HG03025 (cell line): ENCODE measurements around the gene CCT4.
"Not testable (repeated sequence)": the region's sequence is repeated elsewhere in the genome, so short reads cannot be mapped to it uniquely, and the experiment has no call there.

ENCODE experiments used
- ATAC-seq: cut with Tn5 transposase; IDR thresholded peaks from one replicate; pipeline ENCODE4 v1.9.1; 2021; ENCODE audit warnings: mild to moderate bottlenecking, moderate library complexity; ENCODE audit not compliant: unreplicated experiment, low FRiP score

Gene CCT4

GRCh38 chr2:61888267-61889055 is at the start of gene CCT4:
Gene CCT4 (minus strand): TSS chr2:61888656. CDS start chr2:61888507, 149 bp downstream.
- peak; percentile 88 for ATAC-seq

DNA sequence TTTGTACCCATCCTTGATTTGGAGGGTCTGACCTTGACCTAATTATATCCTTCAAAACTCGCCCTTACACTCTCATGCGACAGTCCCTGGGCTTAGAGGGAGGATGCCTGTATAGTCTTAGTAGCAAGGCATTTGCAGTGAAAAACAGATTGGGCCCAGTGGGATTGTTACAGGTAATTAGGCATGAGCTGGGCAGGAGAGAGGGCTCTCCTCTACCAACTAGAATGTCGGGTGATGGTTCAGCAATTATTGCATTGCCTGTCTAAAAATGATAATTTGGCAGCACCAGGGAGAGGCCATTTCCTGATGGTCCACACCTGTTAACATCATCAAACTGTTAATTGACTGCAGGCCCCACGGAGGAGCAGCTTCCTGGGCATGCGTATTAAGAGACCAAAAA is 49.4 kb upstream of the CCT4 start:
- ATAC-seq: no peak

- ATAC-seq: no peak
Observed at GRCh38 chr2:61937098-61937497, 48.6 kb upstream of the CCT4 start.

GRCh38 chr2:61928826-61929461 is 40.5 kb upstream of the CCT4 start:
- ATAC-seq: no peak

- ATAC-seq: no peak
Observed at GRCh38 chr2:61926531-61927477, 38.3 kb upstream of the CCT4 start.

GRCh38 chr2:61924895-61925663 is 36.6 kb upstream of the CCT4 start:
- ATAC-seq: no peak

GRCh38 chr2:61922714-61923113 is 34.3 kb upstream of the CCT4 start:
- no peak for ATAC-seq

- no peak for ATAC-seq
Observed at GRCh38 chr2:61920548-61920947, 32.1 kb upstream of the CCT4 start.

DNA sequence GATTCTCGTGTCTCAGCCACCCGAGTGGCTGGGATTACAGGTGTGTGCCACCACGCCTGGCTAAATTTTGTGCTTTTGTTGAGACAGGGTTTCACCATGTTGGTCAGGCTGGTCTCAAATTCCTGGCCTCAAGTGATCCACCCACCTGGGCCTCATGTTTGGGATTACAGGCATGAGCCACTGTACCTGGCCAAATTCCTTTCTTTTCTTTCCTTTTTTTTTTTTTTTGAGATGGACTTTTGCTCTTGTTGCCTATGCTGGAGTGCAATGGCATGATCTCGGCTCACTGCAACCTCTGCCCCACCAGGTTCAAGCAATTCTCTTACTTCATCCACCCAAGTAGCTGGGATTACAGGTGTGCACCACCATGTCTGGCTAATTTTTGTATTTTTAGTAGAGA is 26.3 kb upstream of the CCT4 start:
- not testable (repeated sequence) for ATAC-seq

- no peak for ATAC-seq
Observed at GRCh38 chr2:61911510-61911909, 23.1 kb upstream of the CCT4 start.

- no peak for ATAC-seq
Observed at GRCh38 chr2:61910603-61911002, 22.1 kb upstream of the CCT4 start.

DNA sequence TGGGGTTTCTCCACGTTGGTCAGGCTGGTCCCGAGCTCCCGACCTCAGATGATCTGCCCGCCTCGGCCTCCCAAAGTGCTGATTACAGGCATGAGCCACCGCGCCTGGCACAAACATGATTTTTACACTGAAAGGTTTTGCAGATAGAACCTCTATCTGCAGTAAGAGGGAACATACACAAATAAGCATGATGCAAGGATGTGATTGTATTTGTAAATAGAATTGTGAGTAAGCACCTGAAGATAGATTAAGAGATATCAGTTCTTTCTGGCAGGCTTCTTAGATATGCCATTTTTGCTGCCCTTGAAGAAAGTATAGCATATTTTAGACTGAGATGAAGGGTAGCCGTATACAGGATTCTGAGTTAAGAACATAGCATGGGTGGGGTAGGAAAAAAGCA is 20.7 kb upstream of the CCT4 start:
- no peak for ATAC-seq

GRCh38 chr2:61906186-61906470 is 17.7 kb upstream of the CCT4 start:
- no peak for ATAC-seq

DNA sequence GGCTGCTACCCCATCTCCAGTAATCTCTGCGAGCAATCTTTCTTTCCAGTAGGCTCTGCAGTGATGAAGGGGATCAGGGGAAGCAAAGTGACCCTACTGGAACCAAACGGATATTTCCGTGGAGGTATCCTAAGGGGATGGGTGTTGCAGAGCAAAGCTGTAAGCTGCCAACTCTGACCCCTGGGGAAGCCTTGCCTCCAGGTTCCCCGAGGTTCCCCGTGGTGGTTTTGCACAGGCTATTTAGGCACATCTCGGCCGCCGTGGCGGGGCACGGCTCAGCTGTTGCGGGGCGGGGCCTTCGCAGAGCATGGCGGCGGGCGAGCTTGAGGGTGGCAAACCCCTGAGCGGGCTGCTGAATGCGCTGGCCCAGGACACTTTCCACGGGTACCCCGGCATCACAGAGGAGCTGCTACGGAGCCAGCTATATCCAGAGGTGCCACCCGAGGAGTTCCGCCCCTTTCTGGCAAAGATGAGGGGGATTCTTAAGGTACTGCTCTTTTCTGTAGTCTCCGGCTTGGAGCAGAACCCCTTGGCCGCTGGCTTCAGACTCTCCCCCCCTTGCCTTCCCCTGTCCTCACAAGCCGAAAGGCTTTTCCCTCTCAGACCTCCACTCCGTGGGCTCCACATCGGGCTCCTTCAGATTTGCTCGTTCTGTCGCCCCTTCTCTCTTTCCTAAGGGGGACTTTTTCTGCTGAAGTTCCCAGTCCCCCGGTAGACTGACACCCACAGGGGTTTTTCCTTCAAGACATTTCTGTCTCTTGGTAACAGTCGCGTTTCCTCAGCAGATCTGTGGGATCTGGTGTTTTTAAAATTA is 17.1 kb upstream of the CCT4 start, which contains the start of gene COMMD1:
COMMD1 (plus strand) TSS at position 303 of the 814 bp plus-strand sequence; CDS start at position 308, 5 bp downstream.
- peak; percentile 94 for ATAC-seq

DNA sequence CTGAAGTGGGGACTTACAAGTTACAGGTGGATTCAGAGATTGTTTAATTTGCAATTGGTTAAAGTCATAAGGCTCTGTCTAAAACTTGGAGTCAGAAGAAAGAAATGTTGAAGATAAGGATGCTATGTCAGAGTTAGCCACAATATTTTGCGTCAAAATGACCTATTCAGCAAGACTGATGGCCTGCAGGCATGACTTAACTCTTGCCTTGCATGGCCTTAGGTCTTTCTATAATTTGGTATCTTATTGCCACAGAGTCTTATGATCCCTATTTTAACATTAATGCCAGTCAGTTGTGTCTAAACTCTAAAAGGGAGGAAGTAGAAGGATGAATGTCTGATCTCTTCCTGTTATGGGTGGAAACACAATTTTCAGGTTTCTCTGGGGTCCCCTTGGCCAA is 11.8 kb upstream of the CCT4 start:
- no peak for ATAC-seq

- no peak for ATAC-seq
Observed at GRCh38 chr2:61898810-61899209, 10.4 kb upstream of the CCT4 start.

DNA sequence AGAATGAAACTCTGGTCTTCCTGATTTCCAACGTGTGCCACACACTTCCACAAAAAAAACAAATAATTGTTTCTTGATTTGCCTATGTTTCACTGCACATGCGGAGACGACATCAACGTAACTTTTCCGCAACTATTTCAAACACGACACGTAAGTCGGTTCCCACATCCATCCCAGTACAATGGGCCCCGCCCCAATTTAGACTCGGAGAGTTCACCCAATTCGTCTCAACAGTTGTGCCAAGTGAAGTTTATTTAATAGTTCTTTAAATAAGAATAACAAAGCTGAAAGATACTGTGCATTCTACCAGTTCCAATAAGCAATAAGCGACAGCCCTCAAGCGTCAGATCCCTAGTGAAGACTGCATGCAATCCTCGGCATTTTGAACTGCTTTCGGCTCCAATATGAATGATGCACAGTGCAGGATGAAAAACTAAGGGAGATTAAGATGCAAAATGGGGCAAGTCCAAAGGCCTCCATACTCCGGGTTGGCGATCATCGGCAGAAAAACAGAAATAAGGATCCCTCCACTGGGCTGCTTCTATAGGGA is 664 bp downstream of the CCT4 start:
- ATAC-seq: no peak

GRCh38 chr2:61885896-61886603 is 2.4 kb downstream of the CCT4 start:
- no peak for ATAC-seq

DNA sequence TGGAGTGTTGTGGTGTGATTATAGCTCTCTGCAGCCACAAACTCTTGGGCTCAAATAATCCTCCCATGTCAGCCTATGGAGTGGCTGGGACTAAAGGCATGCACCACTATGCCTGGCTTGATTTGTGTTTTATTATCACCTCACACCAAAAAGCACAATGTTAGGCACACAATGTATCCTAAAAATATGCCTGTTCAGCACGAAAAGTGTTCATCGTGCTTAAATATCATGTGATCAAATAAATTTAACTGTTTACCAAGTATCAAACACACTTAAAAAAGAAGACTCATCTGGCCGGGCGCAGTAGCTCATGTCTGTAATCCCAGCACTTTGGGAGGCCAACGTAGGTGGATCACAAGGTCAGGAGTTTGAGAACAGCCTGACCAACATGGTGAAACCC is 5.6 kb downstream of the CCT4 start:
- ATAC-seq: no peak
